AG10803 (cell line): Measurements from ENCODE around the gene RNF44.

Experiments used
- DNase-seq: peaks from one replicate; pipeline ENCODE4 v3.0.0; 2010; ENCODE audit warnings: low read depth
- H3K4me3 ChIP-seq: 2 replicates; pipeline ENCODE4 v1.5.1; 2011; ENCODE audit warnings: mild to moderate bottlenecking, low read length, control low read depth
- CTCF ChIP-seq: conservative IDR thresholded peaks from 2 replicates; pipeline ENCODE4 v1.5.1; 2011; ENCODE audit warnings: mild to moderate bottlenecking, low read length, control low read depth, inconsistent platforms

The RNF44 gene

GRCh38 chr5:176540476-176540899 lies 3.3 kb upstream of the RNF44 start:
- TF ChIP-seq CTCF, result no peak
- H3K4me3 ChIP-seq, result no peak overlapping the region
- DNase-seq, result no peak

GRCh38 chr5:176538989-176539384 lies 1.8 kb upstream of the RNF44 start:
- H3K4me3 ChIP-seq, result no peak overlapping the region
- no peak for DNase-seq
- TF ChIP-seq CTCF, result no peak

- no peak for DNase-seq
- no peak for TF ChIP-seq CTCF
- H3K4me3 ChIP-seq, result peak overlapping the region; percentile 54
Measured at GRCh38 chr5:176538230-176538988, 1.2 kb upstream of the RNF44 start.

GRCh38 chr5:176537554-176538229 lies 490 bp upstream of the RNF44 start:
- H3K4me3 ChIP-seq, result peak overlapping the region; percentile 82
- DNase-seq, result peak; percentile 99
- no peak for TF ChIP-seq CTCF

- no peak for TF ChIP-seq CTCF
- peak overlapping the region; percentile 84 for H3K4me3 ChIP-seq
- peak; percentile 69 for DNase-seq
Measured at GRCh38 chr5:176536132-176536901, 885 bp downstream of the RNF44 start.

GRCh38 chr5:176535664-176536131 lies 1.5 kb downstream of the RNF44 start:
- no peak for TF ChIP-seq CTCF
- peak overlapping the region; percentile 84 for H3K4me3 ChIP-seq
- DNase-seq, result no peak
